ENCODE measurements around the gene LRRC46. TPM values are rescaled to one million over a fixed set of nuclear protein-coding genes. Genes with fewer than 3 reads are reported as not detected.
A peak's percentile ranks its signal among the peaks of the same experiment; 100 is the strongest.

LRRC46 gene
- total and polyA plus RNA-seq, 9 of the 15 experiments (the other 6 are each of a cell fraction or from before 2014, with no cell fraction given): 0.39 to 1.4 (median 0.53) TPM; not detected in 1

DNA sequence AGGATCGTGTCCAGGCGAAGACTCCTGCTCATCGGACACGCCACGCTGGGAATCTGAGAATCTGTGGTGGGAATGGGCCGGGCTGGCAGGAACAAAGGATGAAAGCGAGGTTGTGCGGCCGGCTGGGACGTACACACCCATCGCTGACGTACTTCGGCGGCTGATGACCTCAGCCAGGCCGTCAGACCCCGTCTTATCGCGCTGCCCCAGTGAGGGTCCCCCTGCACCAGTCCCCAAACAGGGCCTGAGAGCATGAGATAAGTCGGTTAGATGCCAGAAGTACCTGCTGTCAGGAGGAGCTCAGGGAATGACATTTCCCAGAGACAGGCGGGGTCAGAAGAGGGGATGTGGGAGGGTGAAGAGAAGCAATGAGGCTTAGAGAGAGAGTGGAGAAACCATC, 35.5 kb downstream of the LRRC46 start (continued):
- TF ChIP-seq, protein P1, sequence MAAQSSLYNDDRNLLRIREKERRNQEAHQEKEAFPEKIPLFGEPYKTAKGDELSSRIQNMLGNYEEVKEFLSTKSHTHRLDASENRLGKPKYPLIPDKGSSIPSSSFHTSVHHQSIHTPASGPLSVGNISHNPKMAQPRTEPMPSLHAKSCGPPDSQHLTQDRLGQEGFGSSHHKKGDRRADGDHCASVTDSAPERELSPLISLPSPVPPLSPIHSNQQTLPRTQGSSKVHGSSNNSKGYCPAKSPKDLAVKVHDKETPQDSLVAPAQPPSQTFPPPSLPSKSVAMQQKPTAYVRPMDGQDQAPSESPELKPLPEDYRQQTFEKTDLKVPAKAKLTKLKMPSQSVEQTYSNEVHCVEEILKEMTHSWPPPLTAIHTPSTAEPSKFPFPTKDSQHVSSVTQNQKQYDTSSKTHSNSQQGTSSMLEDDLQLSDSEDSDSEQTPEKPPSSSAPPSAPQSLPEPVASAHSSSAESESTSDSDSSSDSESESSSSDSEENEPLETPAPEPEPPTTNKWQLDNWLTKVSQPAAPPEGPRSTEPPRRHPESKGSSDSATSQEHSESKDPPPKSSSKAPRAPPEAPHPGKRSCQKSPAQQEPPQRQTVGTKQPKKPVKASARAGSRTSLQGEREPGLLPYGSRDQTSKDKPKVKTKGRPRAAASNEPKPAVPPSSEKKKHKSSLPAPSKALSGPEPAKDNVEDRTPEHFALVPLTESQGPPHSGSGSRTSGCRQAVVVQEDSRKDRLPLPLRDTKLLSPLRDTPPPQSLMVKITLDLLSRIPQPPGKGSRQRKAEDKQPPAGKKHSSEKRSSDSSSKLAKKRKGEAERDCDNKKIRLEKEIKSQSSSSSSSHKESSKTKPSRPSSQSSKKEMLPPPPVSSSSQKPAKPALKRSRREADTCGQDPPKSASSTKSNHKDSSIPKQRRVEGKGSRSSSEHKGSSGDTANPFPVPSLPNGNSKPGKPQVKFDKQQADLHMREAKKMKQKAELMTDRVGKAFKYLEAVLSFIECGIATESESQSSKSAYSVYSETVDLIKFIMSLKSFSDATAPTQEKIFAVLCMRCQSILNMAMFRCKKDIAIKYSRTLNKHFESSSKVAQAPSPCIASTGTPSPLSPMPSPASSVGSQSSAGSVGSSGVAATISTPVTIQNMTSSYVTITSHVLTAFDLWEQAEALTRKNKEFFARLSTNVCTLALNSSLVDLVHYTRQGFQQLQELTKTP (IDR thresholded peaks at IDR 0.05; ENCODE audit: low read depth in 1 of 2, partially characterized antibody in 2 of 2): peak in 1 of 2 experiments; percentile 90
- TF ChIP-seq, protein P2, sequence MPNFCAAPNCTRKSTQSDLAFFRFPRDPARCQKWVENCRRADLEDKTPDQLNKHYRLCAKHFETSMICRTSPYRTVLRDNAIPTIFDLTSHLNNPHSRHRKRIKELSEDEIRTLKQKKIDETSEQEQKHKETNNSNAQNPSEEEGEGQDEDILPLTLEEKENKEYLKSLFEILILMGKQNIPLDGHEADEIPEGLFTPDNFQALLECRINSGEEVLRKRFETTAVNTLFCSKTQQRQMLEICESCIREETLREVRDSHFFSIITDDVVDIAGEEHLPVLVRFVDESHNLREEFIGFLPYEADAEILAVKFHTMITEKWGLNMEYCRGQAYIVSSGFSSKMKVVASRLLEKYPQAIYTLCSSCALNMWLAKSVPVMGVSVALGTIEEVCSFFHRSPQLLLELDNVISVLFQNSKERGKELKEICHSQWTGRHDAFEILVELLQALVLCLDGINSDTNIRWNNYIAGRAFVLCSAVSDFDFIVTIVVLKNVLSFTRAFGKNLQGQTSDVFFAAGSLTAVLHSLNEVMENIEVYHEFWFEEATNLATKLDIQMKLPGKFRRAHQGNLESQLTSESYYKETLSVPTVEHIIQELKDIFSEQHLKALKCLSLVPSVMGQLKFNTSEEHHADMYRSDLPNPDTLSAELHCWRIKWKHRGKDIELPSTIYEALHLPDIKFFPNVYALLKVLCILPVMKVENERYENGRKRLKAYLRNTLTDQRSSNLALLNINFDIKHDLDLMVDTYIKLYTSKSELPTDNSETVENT (CRISPR knock-in tag; IDR thresholded peaks at IDR 0.05): no peak
- TF ChIP-seq KHSRP (IDR thresholded peaks at IDR 0.05): peak; percentile 97
- no peak for TF ChIP-seq ZNF444 (CRISPR knock-in tag; IDR thresholded peaks at IDR 0.05)
- TF ChIP-seq, protein P3, sequence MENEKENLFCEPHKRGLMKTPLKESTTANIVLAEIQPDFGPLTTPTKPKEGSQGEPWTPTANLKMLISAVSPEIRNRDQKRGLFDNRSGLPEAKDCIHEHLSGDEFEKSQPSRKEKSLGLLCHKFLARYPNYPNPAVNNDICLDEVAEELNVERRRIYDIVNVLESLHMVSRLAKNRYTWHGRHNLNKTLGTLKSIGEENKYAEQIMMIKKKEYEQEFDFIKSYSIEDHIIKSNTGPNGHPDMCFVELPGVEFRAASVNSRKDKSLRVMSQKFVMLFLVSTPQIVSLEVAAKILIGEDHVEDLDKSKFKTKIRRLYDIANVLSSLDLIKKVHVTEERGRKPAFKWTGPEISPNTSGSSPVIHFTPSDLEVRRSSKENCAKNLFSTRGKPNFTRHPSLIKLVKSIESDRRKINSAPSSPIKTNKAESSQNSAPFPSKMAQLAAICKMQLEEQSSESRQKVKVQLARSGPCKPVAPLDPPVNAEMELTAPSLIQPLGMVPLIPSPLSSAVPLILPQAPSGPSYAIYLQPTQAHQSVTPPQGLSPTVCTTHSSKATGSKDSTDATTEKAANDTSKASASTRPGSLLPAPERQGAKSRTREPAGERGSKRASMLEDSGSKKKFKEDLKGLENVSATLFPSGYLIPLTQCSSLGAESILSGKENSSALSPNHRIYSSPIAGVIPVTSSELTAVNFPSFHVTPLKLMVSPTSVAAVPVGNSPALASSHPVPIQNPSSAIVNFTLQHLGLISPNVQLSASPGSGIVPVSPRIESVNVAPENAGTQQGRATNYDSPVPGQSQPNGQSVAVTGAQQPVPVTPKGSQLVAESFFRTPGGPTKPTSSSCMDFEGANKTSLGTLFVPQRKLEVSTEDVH (IDR thresholded peaks at IDR 0.05; ENCODE audit: low read depth, partially characterized antibody): peak; percentile 82
- TF ChIP-seq KAT7 (CRISPR knock-in tag; IDR thresholded peaks at IDR 0.05; ENCODE audit: borderline replicate concordance): 0 out of 2 replicates have a peak, but pooled peaks have one; percentile 69
- TF ChIP-seq, protein P4, sequence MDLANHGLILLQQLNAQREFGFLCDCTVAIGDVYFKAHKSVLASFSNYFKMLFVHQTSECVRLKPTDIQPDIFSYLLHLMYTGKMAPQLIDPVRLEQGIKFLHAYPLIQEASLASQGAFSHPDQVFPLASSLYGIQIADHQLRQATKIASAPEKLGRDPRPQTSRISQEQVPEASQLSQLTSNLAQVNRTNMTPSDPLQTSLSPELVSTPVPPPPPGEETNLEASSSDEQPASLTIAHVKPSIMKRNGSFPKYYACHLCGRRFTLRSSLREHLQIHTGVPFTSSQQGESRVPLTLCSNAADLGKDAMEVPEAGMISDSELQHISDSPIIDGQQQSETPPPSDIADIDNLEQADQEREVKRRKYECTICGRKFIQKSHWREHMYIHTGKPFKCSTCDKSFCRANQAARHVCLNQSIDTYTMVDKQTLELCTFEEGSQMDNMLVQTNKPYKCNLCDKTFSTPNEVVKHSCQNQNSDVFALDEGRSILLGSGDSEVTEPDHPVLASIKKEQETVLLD (IDR thresholded peaks at IDR 0.05): peak; percentile 77; the same call in 1 of the 2 replicates
- peak in 1 of 2 experiments; percentile 97; a peak in 2 of 4 replicates for TF ChIP-seq RCOR1 (IDR thresholded peaks at IDR 0.05; ENCODE audit: borderline replicate concordance in 1 of 2, low read depth in 2 of 2, low read length in 2 of 2)
- no peak for TF ChIP-seq RBM15 (IDR thresholded peaks at IDR 0.05; ENCODE audit: insufficient read depth, low read length)
- TF ChIP-seq PHF21A (IDR thresholded peaks at IDR 0.05; ENCODE audit: borderline replicate concordance, low read depth): 0 out of 2 replicates have a peak, but pooled peaks have one; percentile 85
- TF ChIP-seq, protein P5, sequence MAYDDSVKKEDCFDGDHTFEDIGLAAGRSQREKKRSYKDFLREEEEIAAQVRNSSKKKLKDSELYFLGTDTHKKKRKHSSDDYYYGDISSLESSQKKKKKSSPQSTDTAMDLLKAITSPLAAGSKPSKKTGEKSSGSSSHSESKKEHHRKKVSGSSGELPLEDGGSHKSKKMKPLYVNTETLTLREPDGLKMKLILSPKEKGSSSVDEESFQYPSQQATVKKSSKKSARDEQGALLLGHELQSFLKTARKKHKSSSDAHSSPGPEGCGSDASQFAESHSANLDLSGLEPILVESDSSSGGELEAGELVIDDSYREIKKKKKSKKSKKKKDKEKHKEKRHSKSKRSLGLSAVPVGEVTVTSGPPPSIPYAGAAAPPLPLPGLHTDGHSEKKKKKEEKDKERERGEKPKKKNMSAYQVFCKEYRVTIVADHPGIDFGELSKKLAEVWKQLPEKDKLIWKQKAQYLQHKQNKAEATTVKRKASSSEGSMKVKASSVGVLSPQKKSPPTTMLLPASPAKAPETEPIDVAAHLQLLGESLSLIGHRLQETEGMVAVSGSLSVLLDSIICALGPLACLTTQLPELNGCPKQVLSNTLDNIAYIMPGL (CRISPR knock-in tag; IDR thresholded peaks at IDR 0.05): no peak
- peak; percentile 60 for TF ChIP-seq RBFOX2 (IDR thresholded peaks at IDR 0.05; ENCODE audit: low read depth, low read length)
- TF ChIP-seq ZNF239 (CRISPR knock-in tag; IDR thresholded peaks at IDR 0.05): peak; percentile 64
- TF ChIP-seq BCOR (IDR thresholded peaks at IDR 0.05): peak; percentile 93
- TF ChIP-seq PTTG1 (tag; IDR thresholded peaks at IDR 0.05; ENCODE audit: low read depth): no peak
